Thyroid gland (tissue), 4 donors: Measurements from ENCODE around the gene FAIM2.
"Not testable (repeated sequence)": the region's sequence is repeated elsewhere in the genome, so short reads cannot be mapped to it uniquely, and the experiment has no call there.

ENCODE experiments used
- POLR2A ChIP-seq, 2 donors: fragments of 450-650 bp; IDR thresholded peaks; one replicate each; pipeline ENCODE4 v1.6.1; 2017; ENCODE audit warnings: antibody characterized with exemption in 2 of 2, mild to moderate bottlenecking in 2 of 2, moderate library complexity in 1 of 2
- TF ChIP-seq, protein P1 (sequence below), 6 experiments: fragments of 200-600 bp in 3 of 6; fragments of 450-650 bp in 3 of 6; sonication (generic) in 3 of 6; IDR thresholded peaks; one replicate each; pipeline ENCODE4 v1.5.1; 2016 to 2019; ENCODE audit warnings: antibody characterized with exemption in 6 of 6, mild to moderate bottlenecking in 2 of 6, inconsistent platforms in 1 of 6, moderate library complexity in 1 of 6

DNA sequence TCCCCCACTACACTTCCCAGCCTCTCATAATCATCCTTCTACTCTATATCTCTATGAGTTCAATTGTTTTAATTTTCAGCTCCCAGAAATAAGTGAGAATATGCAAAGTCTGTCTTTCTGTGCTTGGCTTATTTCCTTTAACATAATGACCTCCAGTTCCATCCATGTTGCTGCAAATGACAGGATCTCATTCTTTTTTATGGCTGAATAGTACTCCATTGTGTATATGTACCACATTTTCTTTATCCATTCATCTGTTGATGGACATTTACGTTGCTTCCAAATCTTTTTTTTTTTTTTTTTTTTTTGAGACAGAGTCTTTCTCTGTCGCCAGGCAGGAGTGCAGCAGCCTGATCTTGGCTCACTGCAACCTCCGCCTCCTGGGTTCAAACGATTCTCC lies 47.8 kb downstream of the FAIM2 start:
- TF ChIP-seq, protein P1, sequence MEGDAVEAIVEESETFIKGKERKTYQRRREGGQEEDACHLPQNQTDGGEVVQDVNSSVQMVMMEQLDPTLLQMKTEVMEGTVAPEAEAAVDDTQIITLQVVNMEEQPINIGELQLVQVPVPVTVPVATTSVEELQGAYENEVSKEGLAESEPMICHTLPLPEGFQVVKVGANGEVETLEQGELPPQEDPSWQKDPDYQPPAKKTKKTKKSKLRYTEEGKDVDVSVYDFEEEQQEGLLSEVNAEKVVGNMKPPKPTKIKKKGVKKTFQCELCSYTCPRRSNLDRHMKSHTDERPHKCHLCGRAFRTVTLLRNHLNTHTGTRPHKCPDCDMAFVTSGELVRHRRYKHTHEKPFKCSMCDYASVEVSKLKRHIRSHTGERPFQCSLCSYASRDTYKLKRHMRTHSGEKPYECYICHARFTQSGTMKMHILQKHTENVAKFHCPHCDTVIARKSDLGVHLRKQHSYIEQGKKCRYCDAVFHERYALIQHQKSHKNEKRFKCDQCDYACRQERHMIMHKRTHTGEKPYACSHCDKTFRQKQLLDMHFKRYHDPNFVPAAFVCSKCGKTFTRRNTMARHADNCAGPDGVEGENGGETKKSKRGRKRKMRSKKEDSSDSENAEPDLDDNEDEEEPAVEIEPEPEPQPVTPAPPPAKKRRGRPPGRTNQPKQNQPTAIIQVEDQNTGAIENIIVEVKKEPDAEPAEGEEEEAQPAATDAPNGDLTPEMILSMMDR (IDR thresholded peaks at IDR 0.05), result not testable (repeated sequence)
- not testable (repeated sequence) for TF ChIP-seq POLR2A (IDR thresholded peaks at IDR 0.05)
